Fibroblast of villous mesenchyme (primary cell): Measurements from ENCODE around the gene CDH22. TPM values are rescaled to one million over a fixed set of nuclear protein-coding genes. Genes with fewer than 3 reads are reported as not detected.

Source experiments
- DNase-seq: peaks from one replicate; pipeline ENCODE4 v3.0.0-alpha.2; 2010; ENCODE audit warnings: low read depth
- H3K4me3 ChIP-seq: 2 replicates; pipeline ENCODE4 v1.5.1; 2011; ENCODE audit warnings: low read depth, mild to moderate bottlenecking, low read length
- CTCF ChIP-seq: IDR thresholded peaks from 2 replicates; pipeline ENCODE4 v1.5.1; 2012; ENCODE audit warnings: low read depth, mild to moderate bottlenecking, low read length; ENCODE audit not compliant: insufficient read depth
- total RNA-seq: library from RNA; depleted of rRNA; stranded (reverse); fragments of >200 nt; gene quantifications from 2 replicates; pipeline ENCODE4 v1.2.3, GENCODE V29; 2012

CDH22 gene
- total RNA-seq, 1 donor: not detected

GRCh38 chr20:46246559-46246958 lies 61.7 kb downstream of the CDH22 start:
- no peak for TF ChIP-seq CTCF
- no peak for DNase-seq
- no peak overlapping the region for H3K4me3 ChIP-seq

DNA sequence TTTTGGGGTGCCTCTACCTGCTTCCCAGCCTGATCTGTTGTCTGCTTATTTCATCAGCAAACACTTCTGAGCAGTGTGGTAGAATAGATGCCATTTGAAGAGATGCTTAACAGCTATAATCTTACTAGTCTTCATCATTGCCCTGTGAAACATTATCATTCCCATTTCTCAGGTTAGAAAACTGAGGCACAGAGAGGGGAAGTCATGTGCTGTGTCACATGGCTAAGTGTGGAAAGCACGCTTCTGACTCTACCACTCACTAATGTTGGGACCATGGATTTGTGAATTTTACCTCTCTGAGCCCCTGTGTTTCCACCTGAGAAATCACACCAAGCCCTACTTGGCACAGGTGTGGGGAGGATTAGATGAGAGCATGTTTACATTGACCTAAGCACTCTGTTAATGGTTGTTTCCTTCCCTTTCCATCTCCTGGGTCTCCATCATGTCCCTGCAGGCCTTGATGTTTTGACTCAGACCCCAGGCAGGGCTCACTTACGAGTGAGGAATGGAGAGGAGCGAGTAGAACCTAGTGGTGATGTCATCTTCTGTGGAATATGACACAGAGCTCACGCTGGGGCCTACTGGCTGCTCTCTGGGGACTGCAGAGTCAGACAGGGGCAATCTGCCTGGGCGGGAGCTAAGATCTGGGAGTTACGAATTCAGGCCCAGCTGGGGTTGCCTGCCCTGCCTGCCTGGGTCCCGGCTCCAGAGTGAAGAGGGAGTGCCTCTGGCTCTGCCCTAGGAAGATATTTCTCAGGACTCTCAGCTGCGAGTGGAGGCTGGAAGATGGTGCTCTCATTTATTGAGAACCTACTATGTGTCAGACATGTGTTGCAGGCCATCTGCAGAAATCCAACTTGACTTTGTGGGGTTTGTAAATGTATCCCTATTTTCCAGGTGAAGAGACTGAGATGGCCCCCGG lies 64.3 kb downstream of the CDH22 start:
- DNase-seq: no peak
- H3K4me3 ChIP-seq: no peak overlapping the region
- no peak for TF ChIP-seq CTCF

DNA sequence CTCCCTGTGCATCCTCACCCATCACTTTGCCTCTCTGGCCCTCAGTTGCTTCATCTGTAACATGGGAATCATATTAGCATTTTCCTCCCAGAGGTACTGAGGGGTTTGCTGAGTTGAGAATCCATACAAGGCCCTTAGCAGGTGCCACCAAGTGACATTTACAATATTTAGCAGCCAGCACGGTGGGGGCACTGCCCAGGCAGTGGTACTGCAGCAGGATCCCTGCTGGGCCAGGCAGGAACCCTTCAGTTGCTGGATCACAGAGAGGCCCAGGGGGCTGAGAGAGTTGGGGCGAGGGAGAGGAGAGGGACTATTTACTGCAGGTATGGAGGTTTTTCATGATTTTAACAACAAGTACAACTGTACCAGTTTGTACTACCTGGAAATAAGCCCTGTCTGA lies 65.9 kb downstream of the CDH22 start:
- TF ChIP-seq CTCF: no peak
- no peak for DNase-seq
- H3K4me3 ChIP-seq: no peak overlapping the region

GRCh38 chr20:46240881-46241280 lies 67.4 kb downstream of the CDH22 start:
- H3K4me3 ChIP-seq: no peak overlapping the region
- DNase-seq: no peak
- TF ChIP-seq CTCF: no peak

- no peak for TF ChIP-seq CTCF
- no peak overlapping the region for H3K4me3 ChIP-seq
- DNase-seq: no peak
These were observed 68.2 kb downstream of the CDH22 start for GRCh38 chr20:46240065-46240464.

DNA sequence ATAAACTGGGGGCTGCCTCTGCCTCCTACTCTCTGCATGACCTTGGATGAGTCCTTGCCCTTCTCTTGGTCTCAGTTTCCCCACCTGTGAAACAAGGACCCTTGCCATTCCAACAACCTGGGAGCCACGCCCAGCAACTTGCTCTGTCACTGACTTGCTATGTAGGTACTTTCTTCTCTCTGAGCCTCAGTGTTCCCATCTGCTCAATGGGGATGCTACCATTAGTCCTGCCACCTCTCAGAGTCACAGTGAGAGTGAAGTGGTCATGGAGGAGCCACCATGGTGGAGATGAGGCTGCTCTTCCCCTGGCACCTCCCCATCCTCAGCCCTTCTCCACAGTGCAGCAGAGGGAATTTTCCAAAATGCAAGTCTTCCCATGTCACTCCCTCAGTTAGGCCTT lies 70.6 kb downstream of the CDH22 start:
- H3K4me3 ChIP-seq: no peak overlapping the region
- no peak for DNase-seq
- TF ChIP-seq CTCF: no peak

GRCh38 chr20:46237227-46237626 lies 71.1 kb downstream of the CDH22 start:
- H3K4me3 ChIP-seq: no peak overlapping the region
- no peak for DNase-seq
- TF ChIP-seq CTCF: no peak
